Mesenteric fat pad (tissue), 1 donor: ENCODE data around the gene GLTP. TPM values are rescaled to one million over a fixed set of nuclear protein-coding genes. Genes with fewer than 3 reads are reported as not detected.
"Not testable (repeated sequence)": the region's sequence is repeated elsewhere in the genome, so short reads cannot be mapped to it uniquely, and the experiment has no call there.

Experiments
- DNase-seq: peaks from one replicate; pipeline ENCODE4 v3.0.0-alpha.2; 2020; ENCODE audit warnings: low spot score
- total RNA-seq: library from RNA; stranded (reverse); fragmentation: NEBNext Ultra II Directional; extraction: Animal tissue kit (Norgen Biotek cat#: 25700); gene quantifications from one replicate; pipeline ENCODE4 v1.2.1, GENCODE V29; 2021
- donor health status: DM: yes; HTN: yes; CAD: no.

Gene GLTP
- total RNA-seq, 1 donor from 2014 or later: 31.4 TPM

- DNase-seq: no peak
Measured at GRCh38 chr12:109905301-109905700, 25.0 kb upstream of the GLTP start.

GRCh38 chr12:109902891-109903418 lies 22.6 kb upstream of the GLTP start:
- no peak for DNase-seq

GRCh38 chr12:109900752-109901580 lies 20.6 kb upstream of the GLTP start:
- no peak for DNase-seq

GRCh38 chr12:109899783-109900751 lies 19.7 kb upstream of the GLTP start, which contains the start of gene TCHP:
Gene TCHP, plus strand, starts transcription at chr12:109900274. Its CDS starts 2,753 bp downstream, at chr12:109903027.
- peak; percentile 93 for DNase-seq

GRCh38 chr12:109899345-109899744 lies 19.0 kb upstream of the GLTP start:
- DNase-seq: not testable (repeated sequence)

- no peak for DNase-seq
Measured at GRCh38 chr12:109897029-109897428, 16.7 kb upstream of the GLTP start.

- no peak for DNase-seq
Measured at GRCh38 chr12:109896188-109896587, 15.8 kb upstream of the GLTP start.

GRCh38 chr12:109894939-109895338 lies 14.6 kb upstream of the GLTP start:
- no peak for DNase-seq

GRCh38 chr12:109893261-109893995 lies 13.1 kb upstream of the GLTP start:
- no peak for DNase-seq

- DNase-seq: no peak
Measured at GRCh38 chr12:109892748-109893147, 12.4 kb upstream of the GLTP start.

GRCh38 chr12:109892165-109892715 lies 11.9 kb upstream of the GLTP start:
- no peak for DNase-seq

GRCh38 chr12:109891731-109892130 lies 11.4 kb upstream of the GLTP start:
- not testable (repeated sequence) for DNase-seq

GRCh38 chr12:109890620-109891170 lies 10.4 kb upstream of the GLTP start:
- no peak for DNase-seq

- DNase-seq: no peak
Measured at GRCh38 chr12:109888179-109889020, 8.1 kb upstream of the GLTP start.

GRCh38 chr12:109885616-109886015 lies 5.3 kb upstream of the GLTP start:
- DNase-seq: no peak

GRCh38 chr12:109883461-109883860 lies 3.1 kb upstream of the GLTP start:
- no peak for DNase-seq

- no peak for DNase-seq
Measured at GRCh38 chr12:109881752-109882151, 1.4 kb upstream of the GLTP start.

- DNase-seq: no peak
Measured at GRCh38 chr12:109880938-109881337, 597 bp upstream of the GLTP start.

- no peak for DNase-seq
Measured at GRCh38 chr12:109879351-109880042, 844 bp downstream of the GLTP start.
